ENCODE results near the gene SBF2. TPM values are rescaled to one million over a fixed set of nuclear protein-coding genes. Genes with fewer than 3 reads are reported as not detected.
"Not testable (repeated sequence)": the region's sequence is repeated elsewhere in the genome, so short reads cannot be mapped to it uniquely, and the experiment has no call there.

The SBF2 gene
- total RNA-seq, 1 donor from 2014 or later = 26.2 TPM

DNA sequence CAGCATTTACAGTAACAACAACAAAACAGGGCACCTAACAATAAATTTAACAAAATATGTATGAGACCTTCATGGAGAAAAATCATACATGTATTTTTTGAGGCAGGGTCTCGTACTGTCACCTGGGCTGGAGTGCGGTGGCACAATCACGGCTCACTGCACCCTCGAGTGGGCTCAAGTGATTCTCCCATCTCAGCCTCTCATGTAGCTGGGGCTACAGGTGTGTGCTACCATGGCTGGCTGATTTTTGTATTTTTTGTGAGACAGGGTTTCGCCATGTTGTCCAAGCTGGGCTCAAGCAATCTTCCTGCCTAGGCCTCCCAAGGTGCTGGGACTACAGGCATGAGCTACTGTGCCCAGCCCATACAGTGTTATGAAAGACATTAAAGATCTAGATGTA is 352.0 kb downstream of the SBF2 start:
- TF ChIP-seq, protein P1, sequence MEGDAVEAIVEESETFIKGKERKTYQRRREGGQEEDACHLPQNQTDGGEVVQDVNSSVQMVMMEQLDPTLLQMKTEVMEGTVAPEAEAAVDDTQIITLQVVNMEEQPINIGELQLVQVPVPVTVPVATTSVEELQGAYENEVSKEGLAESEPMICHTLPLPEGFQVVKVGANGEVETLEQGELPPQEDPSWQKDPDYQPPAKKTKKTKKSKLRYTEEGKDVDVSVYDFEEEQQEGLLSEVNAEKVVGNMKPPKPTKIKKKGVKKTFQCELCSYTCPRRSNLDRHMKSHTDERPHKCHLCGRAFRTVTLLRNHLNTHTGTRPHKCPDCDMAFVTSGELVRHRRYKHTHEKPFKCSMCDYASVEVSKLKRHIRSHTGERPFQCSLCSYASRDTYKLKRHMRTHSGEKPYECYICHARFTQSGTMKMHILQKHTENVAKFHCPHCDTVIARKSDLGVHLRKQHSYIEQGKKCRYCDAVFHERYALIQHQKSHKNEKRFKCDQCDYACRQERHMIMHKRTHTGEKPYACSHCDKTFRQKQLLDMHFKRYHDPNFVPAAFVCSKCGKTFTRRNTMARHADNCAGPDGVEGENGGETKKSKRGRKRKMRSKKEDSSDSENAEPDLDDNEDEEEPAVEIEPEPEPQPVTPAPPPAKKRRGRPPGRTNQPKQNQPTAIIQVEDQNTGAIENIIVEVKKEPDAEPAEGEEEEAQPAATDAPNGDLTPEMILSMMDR (conservative IDR thresholded peaks at IDR 0.05; ENCODE audit: low read depth, low read length) = no peak
- no peak for DNase-seq (ENCODE audit: low read depth)
- H3K4me3 ChIP-seq (ENCODE audit: low read depth, low read length) = no peak overlapping the region

DNA sequence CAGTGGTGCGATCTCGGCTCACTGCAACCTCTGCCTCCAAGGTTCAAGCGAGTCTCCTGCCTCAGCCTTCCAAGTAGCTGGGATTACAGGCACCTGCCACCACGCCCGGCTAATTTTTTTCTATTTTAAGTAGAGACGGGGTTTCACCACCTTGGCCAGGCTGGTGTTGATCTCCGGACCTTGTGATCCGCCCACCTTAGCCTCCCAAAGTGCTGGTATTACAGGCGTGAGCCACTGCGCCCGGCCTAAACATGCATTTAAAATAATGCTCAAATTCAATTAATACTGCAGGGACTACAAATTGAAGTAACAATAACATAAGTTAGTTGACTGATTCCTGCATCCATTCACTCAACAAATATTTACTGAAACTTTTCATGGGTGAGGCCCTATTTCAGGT is 354.9 kb downstream of the SBF2 start:
- not testable (repeated sequence) for DNase-seq (ENCODE audit: low read depth); H3K4me3 ChIP-seq (ENCODE audit: low read depth, low read length)

DNA sequence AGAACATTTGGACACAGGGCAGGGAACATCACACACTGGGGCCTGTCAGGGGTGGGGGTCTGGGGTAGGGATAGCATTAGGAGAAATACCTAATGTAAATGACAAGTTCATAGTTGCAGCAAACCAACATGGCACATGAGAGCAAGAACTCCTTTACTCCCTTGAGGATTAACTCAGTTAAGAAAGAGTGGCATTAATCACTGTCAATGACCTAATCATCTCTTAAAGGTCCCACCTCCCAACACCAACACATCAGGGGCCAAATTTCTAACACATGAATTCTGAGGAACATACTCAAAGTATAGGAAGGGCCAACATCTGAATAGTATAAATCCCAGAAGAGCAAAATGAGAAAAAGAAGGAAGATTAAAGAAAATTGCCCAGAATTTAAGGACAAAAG is 357.3 kb downstream of the SBF2 start:
- no peak for DNase-seq (ENCODE audit: low read depth)
- TF ChIP-seq, protein P1 (conservative IDR thresholded peaks at IDR 0.05; ENCODE audit: low read depth, low read length) = no peak
- H3K4me3 ChIP-seq (ENCODE audit: low read depth, low read length) = no peak overlapping the region

DNA sequence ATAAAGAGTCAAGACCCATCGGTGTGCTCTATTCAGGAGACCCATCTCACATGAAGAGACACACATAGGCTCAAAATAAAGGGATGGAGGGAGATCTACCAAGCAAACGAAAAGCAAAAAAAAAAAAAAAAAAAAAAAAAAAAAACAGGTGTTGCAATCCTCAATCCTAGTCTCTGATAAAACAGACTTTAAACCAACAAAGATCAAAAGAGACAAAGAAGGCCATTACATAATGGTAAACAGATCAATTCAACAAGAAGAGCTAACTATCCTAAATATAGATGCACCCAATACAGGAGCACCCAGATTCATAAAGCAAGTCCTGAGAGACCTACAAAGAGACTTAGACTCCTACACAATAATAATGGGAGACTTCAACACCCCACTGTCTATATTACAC is 361.2 kb downstream of the SBF2 start:
- not testable (repeated sequence) for DNase-seq (ENCODE audit: low read depth); H3K4me3 ChIP-seq (ENCODE audit: low read depth, low read length)

DNA sequence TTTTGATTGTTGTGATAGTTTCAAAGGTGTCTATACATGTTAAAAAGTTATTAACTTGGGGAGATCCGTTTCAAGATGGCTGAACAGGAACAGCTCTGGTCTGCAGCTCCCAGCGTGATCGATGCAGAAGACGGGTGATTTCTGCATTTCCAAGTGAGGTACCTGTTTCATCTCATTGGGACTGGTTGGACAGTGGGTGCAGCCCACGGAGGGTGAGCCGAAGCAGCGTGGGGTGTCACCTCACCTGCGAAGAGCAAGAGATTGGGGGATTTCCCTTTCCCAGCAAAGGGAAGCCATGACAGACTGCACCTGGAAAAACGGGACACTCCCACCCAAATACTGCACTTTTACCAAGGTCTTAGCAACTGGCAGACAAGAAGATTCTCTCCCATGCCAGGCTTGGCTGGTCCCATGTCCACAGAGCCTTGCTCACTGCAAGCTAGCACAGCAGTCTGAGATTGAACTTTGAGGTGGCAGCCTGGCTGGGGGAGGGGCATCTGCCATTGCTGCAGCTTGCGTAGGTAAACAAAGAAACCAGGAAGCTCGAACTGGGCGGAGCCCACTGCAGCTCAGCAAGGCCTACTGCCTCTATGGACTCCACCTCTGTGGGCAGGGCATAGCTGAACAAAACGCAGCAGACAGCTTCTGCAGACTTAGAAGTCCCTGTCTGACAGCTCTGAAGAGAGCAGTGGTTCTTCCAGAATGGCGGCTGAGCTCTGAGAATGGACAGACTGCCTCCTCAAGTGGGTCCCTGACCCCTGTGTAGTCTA is 363.3 kb downstream of the SBF2 start:
- H3K4me3 ChIP-seq (ENCODE audit: low read depth, low read length); DNase-seq (ENCODE audit: low read depth): not testable (repeated sequence)

DNA sequence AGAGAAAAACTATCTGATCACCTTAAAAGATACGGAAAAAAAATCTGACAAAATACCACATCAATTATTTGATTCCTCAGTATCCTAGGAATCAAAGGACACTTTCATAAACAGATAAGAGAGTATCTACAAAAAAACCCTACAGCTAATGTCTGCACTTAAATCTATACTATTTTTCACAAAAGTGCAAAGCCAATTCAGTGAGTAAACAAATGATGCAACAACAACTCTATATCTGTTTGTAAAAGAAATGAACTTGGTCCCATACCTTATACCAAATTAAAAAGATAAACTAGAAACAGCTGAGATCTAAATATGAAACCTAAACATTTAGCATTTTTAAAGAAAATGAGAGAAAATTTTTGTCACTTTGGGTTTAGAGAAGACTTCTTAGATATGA is 366.3 kb downstream of the SBF2 start:
- DNase-seq (ENCODE audit: low read depth) = no peak
- TF ChIP-seq, protein P1 (conservative IDR thresholded peaks at IDR 0.05; ENCODE audit: low read depth, low read length) = no peak
- H3K4me3 ChIP-seq (ENCODE audit: low read depth, low read length) = no peak overlapping the region

DNA sequence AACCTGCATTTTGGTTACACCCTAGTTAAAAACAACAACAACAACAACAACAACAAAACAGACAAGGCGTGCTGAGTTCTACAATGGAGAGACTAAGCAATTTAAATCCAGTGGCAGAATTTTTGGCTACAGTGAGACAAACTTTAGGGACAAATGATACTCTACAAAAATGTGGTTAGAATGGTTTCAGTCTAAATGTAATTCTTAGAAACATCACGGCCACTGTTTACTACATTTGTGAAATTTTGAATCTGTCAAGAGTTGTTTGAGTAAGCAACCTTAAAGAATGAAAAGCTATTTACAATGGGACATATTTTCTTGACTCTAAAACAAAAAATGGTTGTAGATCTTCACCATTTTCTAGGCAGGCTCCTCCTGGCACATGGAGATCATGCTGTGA is 370.7 kb downstream of the SBF2 start:
- H3K4me3 ChIP-seq (ENCODE audit: low read depth, low read length) = no peak overlapping the region
- DNase-seq (ENCODE audit: low read depth) = no peak
- TF ChIP-seq, protein P1 (conservative IDR thresholded peaks at IDR 0.05; ENCODE audit: low read depth, low read length) = no peak

DNA sequence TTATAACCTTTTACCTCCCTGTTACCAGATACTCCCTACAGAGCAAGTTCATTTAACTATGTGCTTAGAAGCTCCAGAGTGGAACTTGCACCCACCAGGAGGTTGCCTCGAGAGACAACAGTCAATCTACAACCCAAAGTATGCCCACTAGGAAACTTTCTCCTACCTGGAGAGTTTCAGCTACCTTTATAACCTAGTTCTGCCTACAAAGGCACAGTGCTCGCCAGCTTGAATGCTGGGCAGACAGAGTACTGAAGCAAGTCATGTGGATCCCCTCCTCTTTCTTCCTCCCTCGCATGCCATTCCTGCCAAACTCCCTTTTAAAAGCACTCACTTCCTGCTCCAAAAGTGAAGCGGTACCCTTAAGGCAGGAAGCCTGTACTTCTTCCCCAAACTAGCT is 371.2 kb downstream of the SBF2 start:
- DNase-seq (ENCODE audit: low read depth) = no peak
- TF ChIP-seq, protein P1 (conservative IDR thresholded peaks at IDR 0.05; ENCODE audit: low read depth, low read length) = no peak

More for the DNA sequence above, 371.2 kb downstream of the SBF2 start:
- no peak overlapping the region for H3K4me3 ChIP-seq (ENCODE audit: low read depth, low read length)

Measured in epithelial cell of proximal tubule (primary cell).